SK-N-MC (cell line): ENCODE data around the gene AADACL3.
"Not testable (repeated sequence)": the region's sequence is repeated elsewhere in the genome, so short reads cannot be mapped to it uniquely, and the experiment has no call there.

Experiments used
- DNase-seq: peaks from one replicate; pipeline ENCODE4 v3.0.0-alpha.2; 2011; ENCODE audit warnings: low read depth, low spot score
- H3K27ac ChIP-seq: fragments of 200-600 bp; sonication (generic); 2 replicates; pipeline ENCODE4 v1.5.1; 2016; ENCODE audit warnings: mixed run types
- H3K36me3 ChIP-seq: fragments of 200-600 bp; sonication (generic); 2 replicates; pipeline ENCODE4 v1.6.1; 2017; ENCODE audit warnings: antibody characterized with exemption, low read length, mixed read lengths; ENCODE audit not compliant: insufficient read depth
- H3K4me3 ChIP-seq: fragments of 200-600 bp; sonication (generic); 2 replicates; pipeline ENCODE4 v1.5.1; 2016
- H3K9ac ChIP-seq: fragments of 200-600 bp; sonication (generic); 2 replicates; pipeline ENCODE4 v1.8.0; 2017; ENCODE audit warnings: mixed run types, mixed read lengths; ENCODE audit not compliant: insufficient read length
- H3K9me3 ChIP-seq: fragments of 200-600 bp; sonication (generic); 2 replicates; pipeline ENCODE4 v1.6.1; 2017; ENCODE audit warnings: low read depth, mild to moderate bottlenecking, antibody characterized with exemption, low read length, moderate library complexity, mixed read lengths
- EZH2 ChIP-seq: fragments of 200-600 bp; sonication (generic); IDR thresholded peaks from one replicate; pipeline ENCODE4 v1.6.1; 2017; ENCODE audit warnings: antibody characterized with exemption
- FOXP2 ChIP-seq: optimal IDR thresholded peaks from 2 replicates; pipeline ENCODE3; 2011; ENCODE audit warnings: mild to moderate bottlenecking, moderate library complexity; ENCODE audit not compliant: insufficient read depth; ENCODE audit errors: extremely low read length, control extremely low read depth
- POLR2AphosphoS5 ChIP-seq: IDR thresholded peaks from 2 replicates; pipeline ENCODE4 v1.6.1; 2012; ENCODE audit warnings: mild to moderate bottlenecking, low read depth, low read length, borderline replicate concordance

AADACL3 gene

DNA sequence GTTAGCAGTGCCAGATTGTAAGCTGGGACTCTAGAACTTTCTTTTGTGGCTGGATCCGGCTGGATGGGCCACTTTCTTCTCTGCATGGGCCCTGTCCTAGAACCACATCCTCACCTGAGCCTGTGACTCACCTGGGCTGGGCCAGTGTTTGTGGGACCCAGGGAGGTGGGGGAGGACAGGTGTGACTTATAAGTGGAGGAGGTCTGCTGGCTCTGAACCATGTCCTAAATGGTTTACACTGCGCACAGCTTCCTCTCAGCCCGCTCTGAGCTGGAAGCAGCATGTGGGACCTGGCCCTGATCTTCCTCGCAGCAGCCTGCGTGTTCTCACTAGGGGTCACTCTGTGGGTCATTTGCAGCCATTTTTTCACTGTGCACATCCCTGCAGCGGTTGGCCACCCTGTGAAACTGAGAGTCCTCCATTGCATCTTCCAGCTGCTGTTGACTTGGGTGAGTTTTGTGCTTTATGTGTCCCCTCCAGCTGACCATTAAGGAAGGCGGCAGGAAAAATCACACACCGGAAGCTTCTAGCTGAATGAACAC is at the start of gene AADACL3:
Gene AADACL3 (plus strand): TSS at position 215 of the 542 bp plus-strand sequence. CDS start 67 bp downstream, at position 282.
- no peaks in the 10 kb centered on the region for H3K36me3 ChIP-seq
- TF ChIP-seq FOXP2 (no peak), POLR2AphosphoS5 (no peak), EZH2 (no peak)
- H3K4me3 ChIP-seq: no peak within 1 kb of the TSS
- no peak within 1 kb of the TSS for H3K27ac ChIP-seq
- no peak for DNase-seq
- no peaks in the 10 kb centered on the region for H3K9me3 ChIP-seq
- no peak within 1 kb of the TSS for H3K9ac ChIP-seq

- no peak for DNase-seq
Observed at GRCh38 chr1:12666141-12666735, 49.7 kb upstream of the AADACL3 start.

GRCh38 chr1:12669529-12670068 is 46.3 kb upstream of the AADACL3 start:
- no peak overlapping the region for H3K4me3 ChIP-seq
- no peaks in the 10 kb centered on the region for H3K9me3 ChIP-seq
- no peak for DNase-seq
- TF ChIP-seq POLR2AphosphoS5 (no peak), FOXP2 (no peak), EZH2 (no peak)
- H3K9ac ChIP-seq: no peak overlapping the region
- no peaks in the 10 kb centered on the region for H3K36me3 ChIP-seq
- no peak overlapping the region for H3K27ac ChIP-seq

More at GRCh38 chr1:12666141-12666735, 49.7 kb upstream of the AADACL3 start:
- no peaks in the 10 kb centered on the region for H3K36me3 ChIP-seq
- H3K9ac ChIP-seq: no peak overlapping the region
- no peaks in the 10 kb centered on the region for H3K9me3 ChIP-seq
- no peak overlapping the region for H3K27ac ChIP-seq
- no peak for TF ChIP-seq EZH2
- TF ChIP-seq FOXP2: no peak
- no peak for TF ChIP-seq POLR2AphosphoS5
- H3K4me3 ChIP-seq: no peak overlapping the region

DNA sequence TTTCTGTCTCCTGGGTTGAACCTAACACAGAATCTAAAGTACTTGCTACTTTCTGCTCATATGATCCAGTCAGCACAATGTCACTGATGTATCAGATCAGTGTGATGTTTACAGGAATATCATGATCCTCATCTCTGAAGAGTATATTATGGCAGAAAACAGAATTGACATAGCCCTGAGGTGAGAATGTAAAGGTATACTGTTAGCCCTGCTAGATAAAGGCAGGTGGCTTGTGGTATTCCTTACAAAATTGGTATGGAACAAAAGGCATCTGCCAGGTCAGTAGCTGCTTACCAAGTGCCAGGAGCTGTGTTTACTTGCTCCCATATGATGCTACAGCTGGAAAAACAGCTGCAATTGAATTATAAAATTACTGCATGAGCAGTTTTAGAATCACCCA is 41.6 kb upstream of the AADACL3 start:
- no peak for DNase-seq
- no peak for TF ChIP-seq FOXP2
- TF ChIP-seq EZH2: no peak
- no peaks in the 10 kb centered on the region for H3K9me3 ChIP-seq
- H3K27ac ChIP-seq: no peak overlapping the region
- no peak overlapping the region for H3K9ac ChIP-seq
- H3K4me3 ChIP-seq: no peak overlapping the region
- H3K36me3 ChIP-seq: no peaks in the 10 kb centered on the region

- not testable (repeated sequence) for H3K27ac ChIP-seq, H3K9me3 ChIP-seq, DNase-seq, H3K36me3 ChIP-seq, H3K9ac ChIP-seq, H3K4me3 ChIP-seq
Observed at GRCh38 chr1:12676122-12676521, 39.8 kb upstream of the AADACL3 start.

DNA sequence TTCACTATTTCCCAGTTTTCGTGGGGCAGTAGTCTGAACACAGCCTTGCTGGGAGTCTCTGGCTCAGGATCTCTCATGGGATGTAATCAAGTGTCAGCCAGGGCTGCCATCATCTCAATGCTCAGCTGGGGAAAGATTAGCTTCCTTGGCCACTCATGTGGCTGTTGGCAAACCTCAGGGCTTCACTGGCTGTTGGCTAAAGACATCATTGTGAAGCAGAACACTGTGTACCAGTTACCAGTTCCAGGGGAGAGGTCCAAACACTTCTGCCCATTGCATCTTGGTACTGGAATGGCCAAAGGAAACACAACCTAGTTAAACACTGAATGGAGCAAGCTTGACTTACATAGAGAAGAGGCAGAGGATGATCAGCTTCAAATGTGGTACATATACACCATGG is 38.3 kb upstream of the AADACL3 start:
- no peak for DNase-seq

DNA sequence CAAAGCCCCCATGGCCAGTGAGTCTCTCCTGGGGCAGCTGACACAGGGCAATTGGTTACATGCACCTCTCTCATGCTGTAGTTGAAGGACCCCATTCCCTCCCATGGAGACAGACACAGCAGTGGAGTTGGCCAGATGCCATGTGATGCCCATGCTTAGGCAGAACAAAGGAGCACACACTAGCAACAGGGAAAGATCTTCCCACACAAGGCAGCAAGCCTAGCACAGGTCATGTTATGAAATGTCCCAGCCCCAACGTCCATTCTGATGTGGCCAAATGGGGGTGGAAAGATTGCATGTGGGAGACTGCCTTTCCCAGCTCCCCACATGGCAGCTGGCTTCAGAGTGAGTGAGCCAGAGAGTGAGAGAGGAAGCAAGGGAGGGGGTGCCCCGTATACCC is 37.6 kb upstream of the AADACL3 start:
- H3K9ac ChIP-seq: no peak overlapping the region
- TF ChIP-seq POLR2AphosphoS5 (no peak), FOXP2 (no peak), EZH2 (no peak)
- H3K36me3 ChIP-seq: no peaks in the 10 kb centered on the region
- H3K27ac ChIP-seq: no peak overlapping the region
- H3K9me3 ChIP-seq: no peaks in the 10 kb centered on the region
- no peak for DNase-seq
- no peak overlapping the region for H3K4me3 ChIP-seq

More for the DNA sequence above, 38.3 kb upstream of the AADACL3 start:
- Histone ChIP-seq H3K9me3 (no peaks in the 10 kb centered on the region), H3K36me3 (no peaks in the 10 kb centered on the region), H3K9ac (no peak overlapping the region), H3K4me3 (no peak overlapping the region), H3K27ac (no peak overlapping the region)
- TF ChIP-seq FOXP2 (no peak), POLR2AphosphoS5 (no peak)

DNA sequence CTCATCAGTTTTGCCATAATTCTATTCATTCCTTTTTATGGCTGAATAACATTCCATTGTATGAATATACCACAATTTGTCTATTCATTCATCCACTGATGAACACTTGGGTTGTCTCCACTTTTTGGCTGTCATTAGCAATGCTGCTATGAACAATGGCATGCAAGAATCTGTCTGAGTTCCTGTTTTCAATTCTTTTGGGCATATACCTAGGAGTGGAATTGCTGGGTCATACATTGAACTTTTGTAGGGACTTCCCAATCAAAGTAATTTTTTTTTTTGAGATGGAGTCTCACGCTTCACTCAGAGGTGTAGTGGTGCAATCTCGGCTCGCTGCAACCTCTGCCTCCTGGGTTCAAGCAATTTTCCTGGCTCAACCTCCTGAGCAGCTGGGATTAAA is 37.1 kb upstream of the AADACL3 start:
- H3K36me3 ChIP-seq: no peaks in the 10 kb centered on the region
- no peak for TF ChIP-seq EZH2
- no peak for TF ChIP-seq POLR2AphosphoS5
- TF ChIP-seq FOXP2: no peak
- DNase-seq: no peak
- H3K9me3 ChIP-seq: no peaks in the 10 kb centered on the region
- no peak overlapping the region for H3K9ac ChIP-seq
- no peak overlapping the region for H3K4me3 ChIP-seq
- no peak overlapping the region for H3K27ac ChIP-seq

- no peak overlapping the region for H3K9ac ChIP-seq
- H3K36me3 ChIP-seq: no peaks in the 10 kb centered on the region
- no peaks in the 10 kb centered on the region for H3K9me3 ChIP-seq
- TF ChIP-seq FOXP2 (no peak), POLR2AphosphoS5 (no peak), EZH2 (no peak)
- H3K27ac ChIP-seq: no peak overlapping the region
- no peak overlapping the region for H3K4me3 ChIP-seq
- no peak for DNase-seq
Observed at GRCh38 chr1:12690156-12690555, 25.8 kb upstream of the AADACL3 start.
